Gastroesophageal sphincter (tissue), 3 donors: ENCODE data around the gene OR1I1.
A peak's percentile ranks its signal among the peaks of the same experiment; 100 is the strongest.

Source experiments
- EP300 ChIP-seq: sonication (generic); formaldehyde crosslinking; IDR thresholded peaks from one replicate; pipeline ENCODE4 v1.6.1; 2017; ENCODE audit warnings: antibody characterized with exemption, mild to moderate bottlenecking
- POLR2A ChIP-seq, 2 donors: fragments of 450-650 bp; IDR thresholded peaks; one replicate each; pipeline ENCODE4 v1.6.1; 2017; ENCODE audit warnings: antibody characterized with exemption in 2 of 2, mild to moderate bottlenecking in 2 of 2, moderate library complexity in 1 of 2
- POLR2AphosphoS5 ChIP-seq: sonication (generic); formaldehyde crosslinking; IDR thresholded peaks from one replicate; pipeline ENCODE4 v1.6.1; 2017; ENCODE audit warnings: antibody characterized with exemption
- TF ChIP-seq, protein P1 (sequence below), 4 experiments: fragments of 200-600 bp in 2 of 4; fragments of 450-650 bp in 2 of 4; sonication (generic) in 1 of 4; IDR thresholded peaks; one replicate each; pipeline ENCODE4 v1.5.1; 2017 to 2019; ENCODE audit warnings: antibody characterized with exemption in 4 of 4, mild to moderate bottlenecking in 2 of 4, moderate library complexity in 2 of 4

DNA sequence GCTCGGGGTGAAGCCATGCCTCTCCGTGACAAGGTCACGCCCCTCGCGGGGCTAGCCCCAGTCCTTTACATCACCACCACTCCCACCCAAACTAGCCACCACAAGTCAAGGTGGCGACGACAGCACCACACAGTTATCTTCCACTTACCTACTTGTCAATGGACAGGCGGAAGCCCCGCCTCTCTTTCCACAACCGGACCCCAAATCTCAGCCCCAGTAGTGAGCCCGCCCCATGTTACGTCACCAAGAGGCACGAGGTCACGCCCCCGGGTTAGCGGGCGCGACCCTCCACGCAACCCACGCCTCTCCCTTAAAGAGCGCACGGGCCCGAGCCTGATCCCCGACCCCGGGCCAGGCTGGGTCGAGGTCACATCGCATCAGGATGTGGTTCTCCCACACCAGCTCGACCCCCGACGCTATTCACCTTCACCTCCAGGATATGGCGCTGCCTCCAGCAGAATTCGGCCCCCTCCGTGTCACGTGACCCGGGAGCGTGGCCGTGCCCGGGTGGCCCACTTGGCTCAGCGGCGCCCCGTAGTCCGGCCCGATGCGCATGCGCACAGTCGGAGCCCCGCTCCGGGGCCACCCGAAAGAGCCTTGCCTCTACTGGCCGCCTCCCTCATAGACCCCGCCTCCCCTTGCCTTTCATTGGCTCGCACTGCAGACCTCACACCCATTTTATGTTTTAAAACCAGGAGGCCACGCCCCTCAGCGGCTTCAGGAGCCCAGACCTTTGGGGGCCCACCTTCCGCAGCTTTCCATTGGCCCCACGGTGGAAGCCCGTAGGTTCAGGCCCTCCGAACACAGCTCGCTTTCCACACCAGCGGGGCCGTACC lies 43.4 kb downstream of the OR1I1 start:
- TF ChIP-seq, protein P1, sequence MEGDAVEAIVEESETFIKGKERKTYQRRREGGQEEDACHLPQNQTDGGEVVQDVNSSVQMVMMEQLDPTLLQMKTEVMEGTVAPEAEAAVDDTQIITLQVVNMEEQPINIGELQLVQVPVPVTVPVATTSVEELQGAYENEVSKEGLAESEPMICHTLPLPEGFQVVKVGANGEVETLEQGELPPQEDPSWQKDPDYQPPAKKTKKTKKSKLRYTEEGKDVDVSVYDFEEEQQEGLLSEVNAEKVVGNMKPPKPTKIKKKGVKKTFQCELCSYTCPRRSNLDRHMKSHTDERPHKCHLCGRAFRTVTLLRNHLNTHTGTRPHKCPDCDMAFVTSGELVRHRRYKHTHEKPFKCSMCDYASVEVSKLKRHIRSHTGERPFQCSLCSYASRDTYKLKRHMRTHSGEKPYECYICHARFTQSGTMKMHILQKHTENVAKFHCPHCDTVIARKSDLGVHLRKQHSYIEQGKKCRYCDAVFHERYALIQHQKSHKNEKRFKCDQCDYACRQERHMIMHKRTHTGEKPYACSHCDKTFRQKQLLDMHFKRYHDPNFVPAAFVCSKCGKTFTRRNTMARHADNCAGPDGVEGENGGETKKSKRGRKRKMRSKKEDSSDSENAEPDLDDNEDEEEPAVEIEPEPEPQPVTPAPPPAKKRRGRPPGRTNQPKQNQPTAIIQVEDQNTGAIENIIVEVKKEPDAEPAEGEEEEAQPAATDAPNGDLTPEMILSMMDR (IDR thresholded peaks at IDR 0.05): peak in 1 of 4 experiments; percentile 46
- TF ChIP-seq POLR2AphosphoS5: peak; percentile 88
- peak; percentile 21 to 50 for TF ChIP-seq POLR2A (IDR thresholded peaks at IDR 0.05)
- no peak for TF ChIP-seq EP300
